T-cell (primary cell): Measurements from ENCODE around the gene PNPLA3. TPM values are rescaled to one million over a fixed set of nuclear protein-coding genes. Genes with fewer than 3 reads are reported as not detected.

ENCODE experiments used
- ATAC-seq, 4 experiments: fragments of 200-7000 bp in 3 of 4; fragments of 150-1000 bp in 1 of 4; cut with Tn5 transposase; replicated peaks in 1 of 4; 1 replicate in 3 of 4; 2 replicates in 1 of 4; pipeline ENCODE4 v1.10.0; 2021; ENCODE audit warnings: moderate library complexity in 3 of 4, mild to moderate bottlenecking in 2 of 4, moderate number of reproducible peaks in 1 of 4
- CTCF ChIA-PET, 2 donors: fragments of 300-600 bp; sonication (Branson Sonifier 250); formaldehyde crosslinking; loops; one replicate each; lab custom pipeline; 2022; ENCODE audit warnings: antibody characterized with exemption in 2 of 2; lab: Charles Lee
- POLR2A ChIA-PET, 2 donors: fragments of 300-600 bp; sonication (Branson Sonifier 250); formaldehyde crosslinking; loops; one replicate each; lab custom pipeline; 2022; ENCODE audit warnings: antibody characterized with exemption in 2 of 2; lab: Charles Lee
- DNase-seq, 35 experiments: peaks; one replicate each; pipeline versions ENCODE4 v3.0.0 to v3.0.0-alpha.2; 2013 to 2023
- H3K27ac ChIP-seq: one replicate; pipeline ENCODE4 v1.5.1; 2013; ENCODE audit warnings: low read length
- H3K27me3 ChIP-seq, 2 experiments: replicated peaks in 1 of 2; 1 replicate in 1 of 2; 2 replicates in 1 of 2; pipeline versions ENCODE4 v1.6.1 to v1.7.0; 2013; ENCODE audit warnings: low read length in 1 of 2, mixed read lengths in 1 of 2; ENCODE audit not compliant: control insufficient read depth in 2 of 2, insufficient read depth in 2 of 2; ENCODE audit errors: extremely low read depth in 1 of 2
- H3K36me3 ChIP-seq, 2 donors: 1 replicate in 1 of 2; 2 replicates in 1 of 2; pipeline versions ENCODE4 v1.6.1 to v1.7.0; 2013; ENCODE audit warnings: low read length in 1 of 2; ENCODE audit not compliant: control insufficient read depth in 2 of 2, insufficient read depth in 1 of 2; ENCODE audit errors: extremely low read depth in 1 of 2
- H3K4me1 ChIP-seq, 2 experiments: 1 replicate in 1 of 2; 2 replicates in 1 of 2; pipeline versions ENCODE4 v1.6.1 to v1.7.0; 2013; ENCODE audit warnings: low read length in 2 of 2, mixed read lengths in 1 of 2; ENCODE audit not compliant: insufficient read depth in 2 of 2, control insufficient read depth in 1 of 2; ENCODE audit errors: extremely low read depth in 1 of 2
- H3K4me3 ChIP-seq, 2 donors: 1 replicate in 1 of 2; 2 replicates in 1 of 2; pipeline versions ENCODE4 v1.5.1 to v1.7.0; 2013; ENCODE audit warnings: mild to moderate bottlenecking in 2 of 2, low read length in 1 of 2, moderate library complexity in 1 of 2; ENCODE audit not compliant: control insufficient read depth in 1 of 2; ENCODE audit errors: extremely low read depth in 1 of 2
- H3K9me3 ChIP-seq: 2 replicates; pipeline ENCODE4 v1.7.0; 2013
- H3K27ac Mint-ChIP-seq, 2 donors: one replicate each; pipeline ENCODE4 v1.8.0; 2020 to 2021; ENCODE audit warnings: mild to moderate bottlenecking in 2 of 2, mixed read lengths in 2 of 2
- H3K27me3 Mint-ChIP-seq, 2 donors: one replicate each; pipeline ENCODE4 v1.8.0; 2021 to 2022; ENCODE audit warnings: mixed read lengths in 2 of 2
- H3K36me3 Mint-ChIP-seq: one replicate; pipeline ENCODE4 v1.8.0; 2021; ENCODE audit warnings: mixed read lengths
- H3K4me1 Mint-ChIP-seq, 3 donors: one replicate each; pipeline ENCODE4 v1.8.0; 2020 to 2022; ENCODE audit warnings: mixed read lengths in 3 of 3, mild to moderate bottlenecking in 1 of 3
- H3K4me3 Mint-ChIP-seq, 3 donors: one replicate each; pipeline ENCODE4 v1.8.0; 2020 to 2022; ENCODE audit warnings: mild to moderate bottlenecking in 3 of 3, mixed read lengths in 3 of 3, moderate library complexity in 3 of 3
- H3K9me3 Mint-ChIP-seq, 3 donors: one replicate each; pipeline ENCODE4 v1.8.0; 2020 to 2022; ENCODE audit warnings: mixed read lengths in 3 of 3
- WGBS: methylation state at CpG from one replicate; pipeline ENCODE4 v1.1.5; 2013; ENCODE audit warnings: missing lambda C conversion rate; ENCODE audit not compliant: insufficient coverage; 5-methylcytosine and 5-hydroxymethylcytosine counted together
- total RNA-seq, 35 experiments: library from RNA in 6 of 35; stranded (reverse) in 6 of 35; fragments of 120-200 nt in 1 of 35; gene quantifications; one replicate each; pipeline versions ENCODE4 v1.2.1 to v1.2.4 and lab custom pipeline; 2013 to 2026

Gene PNPLA3
- total RNA-seq, 5 donors from 2014 or later (not counting 1 experiment from before 2014, with no cell fraction given), result 0.13 to 0.26 (median 0.16) TPM; not detected in 2

GRCh38 chr22:43889201-43889859, 34.3 kb upstream of the PNPLA3 start:
- ChIA-PET POLR2A (no interaction called here), CTCF (no interaction called here)
- ATAC-seq (no peak), DNase-seq (no peak)
- Histone ChIP-seq H3K27ac (no peak overlapping the region), H3K36me3 (no peaks in the 10 kb centered on the region), H3K4me3 (no peak overlapping the region), H3K4me1 (peaks cover 0 to 19% of the 10 kb centered on the region in 2 experiments), H3K9me3 (no peaks in the 10 kb centered on the region), H3K27me3 (peaks cover 7 to 90% of the 10 kb centered on the region in 2 experiments)
- WGBS, result 78% methylated on average over 6 of the region's 16 CpGs
- Mint-ChIP-seq H3K27me3 (peaks cover 32 to 72% of the 10 kb centered on the region in 2 donors), H3K4me1 (peaks cover 0 to 8% (median 0%) of the 10 kb centered on the region in 3 donors), H3K4me3 (no peak overlapping the region), H3K9me3 (no peaks in the 10 kb centered on the region), H3K27ac (no peak overlapping the region), H3K36me3 (no peaks in the 10 kb centered on the region)

- Mint-ChIP-seq H3K27me3 (peaks cover 32 to 70% of the 10 kb centered on the region in 2 donors), H3K27ac (no peak overlapping the region), H3K4me3 (no peak overlapping the region), H3K9me3 (no peaks in the 10 kb centered on the region), H3K4me1 (peaks cover 0 to 8% (median 0%) of the 10 kb centered on the region in 3 donors), H3K36me3 (no peaks in the 10 kb centered on the region)
- POLR2A ChIA-PET, result no interaction called here
- peaks cover 0 to 14% of the 10 kb centered on the region in 2 experiments for H3K4me1 ChIP-seq
- no peaks in the 10 kb centered on the region for H3K9me3 ChIP-seq
- CTCF ChIA-PET, result no interaction called here
- H3K4me3 ChIP-seq, result no peak overlapping the region
- peaks cover 7 to 90% of the 10 kb centered on the region in 2 experiments for H3K27me3 ChIP-seq
- ATAC-seq, result no peak
- no peak for DNase-seq
- 66% methylated on average over 4 of the region's 4 CpGs for WGBS
- no peaks in the 10 kb centered on the region for H3K36me3 ChIP-seq
- no peak overlapping the region for H3K27ac ChIP-seq
Observed at GRCh38 chr22:43889860-43890253, 33.7 kb upstream of the PNPLA3 start.

GRCh38 chr22:43890901-43891331, 32.7 kb upstream of the PNPLA3 start:
- Mint-ChIP-seq H3K27me3 (peaks cover 29 to 62% of the 10 kb centered on the region in 2 donors), H3K9me3 (no peaks in the 10 kb centered on the region), H3K36me3 (no peaks in the 10 kb centered on the region), H3K4me1 (peaks cover 0 to 8% (median 0%) of the 10 kb centered on the region in 3 donors), H3K27ac (no peak overlapping the region), H3K4me3 (no peak overlapping the region)
- POLR2A ChIA-PET, result no interaction called here
- Histone ChIP-seq H3K36me3 (no peaks in the 10 kb centered on the region), H3K9me3 (no peaks in the 10 kb centered on the region), H3K4me3 (no peak overlapping the region), H3K27me3 (peaks cover 7 to 81% of the 10 kb centered on the region in 2 experiments), H3K4me1 (peaks cover 0 to 12% of the 10 kb centered on the region in 2 experiments), H3K27ac (no peak overlapping the region)
- 22% methylated on average over 21 of the region's 24 CpGs for WGBS
- CTCF ChIA-PET, result no interaction called here
- DNase-seq (no peak), ATAC-seq (no peak)

- Histone ChIP-seq H3K4me1 (peaks cover 0 to 12% of the 10 kb centered on the region in 2 experiments), H3K4me3 (peak within 1 kb of the TSS in 1 of 2 donors; percentile 7), H3K36me3 (no peaks in the 10 kb centered on the region), H3K27me3 (peaks cover 7 to 76% of the 10 kb centered on the region in 2 experiments), H3K9me3 (no peaks in the 10 kb centered on the region), H3K27ac (no peak within 1 kb of the TSS)
- 5% methylated on average over 64 of the region's 72 CpGs for WGBS
- POLR2A ChIA-PET, result no interaction called here
- CTCF ChIA-PET, result no interaction called here
- H3K4me3 Mint-ChIP-seq, result no peak within 1 kb of the TSS
- H3K27ac Mint-ChIP-seq, result no peak within 1 kb of the TSS
- H3K36me3 Mint-ChIP-seq, result no peaks in the 10 kb centered on the region
- no peaks in the 10 kb centered on the region for H3K9me3 Mint-ChIP-seq
- DNase-seq (no peak), ATAC-seq (no peak)
- peaks cover 0 to 8% (median 0%) of the 10 kb centered on the region in 3 donors for H3K4me1 Mint-ChIP-seq
- peaks cover 27 to 63% of the 10 kb centered on the region in 2 donors for H3K27me3 Mint-ChIP-seq
Observed at GRCh38 chr22:43891360-43892182, 32.0 kb upstream of the PNPLA3 start, which contains the start of gene PNPLA5. Gene PNPLA5 (minus strand): TSS chr22:43892013. CDS start chr22:43891880, 133 bp downstream.

GRCh38 chr22:43892183-43892894, 31.3 kb upstream of the PNPLA3 start:
- Mint-ChIP-seq H3K36me3 (no peaks in the 10 kb centered on the region), H3K4me3 (no peak overlapping the region), H3K27me3 (peaks cover 20 to 58% of the 10 kb centered on the region in 2 donors), H3K4me1 (peaks cover 0 to 8% (median 0%) of the 10 kb centered on the region in 3 donors), H3K9me3 (no peaks in the 10 kb centered on the region), H3K27ac (no peak overlapping the region)
- WGBS, result 6% methylated on average over 5 of the region's 15 CpGs
- POLR2A ChIA-PET, result no interaction called here
- CTCF ChIA-PET, result no interaction called here
- peaks cover 0 to 12% of the 10 kb centered on the region in 2 experiments for H3K4me1 ChIP-seq
- H3K27me3 ChIP-seq, result peaks cover 7 to 69% of the 10 kb centered on the region in 2 experiments
- H3K36me3 ChIP-seq, result no peaks in the 10 kb centered on the region
- no peak overlapping the region for H3K4me3 ChIP-seq
- DNase-seq, result no peak
- no peaks in the 10 kb centered on the region for H3K9me3 ChIP-seq
- ATAC-seq, result no peak
- no peak overlapping the region for H3K27ac ChIP-seq

- DNase-seq (no peak), ATAC-seq (no peak)
- peaks cover 15 to 51% of the 10 kb centered on the region in 2 donors for H3K27me3 Mint-ChIP-seq
- 67% methylated on average over 3 of the region's 5 CpGs for WGBS
- H3K4me3 Mint-ChIP-seq, result no peak overlapping the region
- Histone ChIP-seq H3K36me3 (no peaks in the 10 kb centered on the region), H3K9me3 (no peaks in the 10 kb centered on the region), H3K27me3 (peaks cover 7 to 68% of the 10 kb centered on the region in 2 experiments), H3K27ac (no peak overlapping the region), H3K4me3 (no peak overlapping the region), H3K4me1 (peaks cover 0 to 12% of the 10 kb centered on the region in 2 experiments)
- H3K9me3 Mint-ChIP-seq, result no peaks in the 10 kb centered on the region
- POLR2A ChIA-PET, result no interaction called here
- peaks cover 0 to 8% (median 0%) of the 10 kb centered on the region in 3 donors for H3K4me1 Mint-ChIP-seq
- H3K27ac Mint-ChIP-seq, result no peak overlapping the region
- no peaks in the 10 kb centered on the region for H3K36me3 Mint-ChIP-seq
- CTCF ChIA-PET, result no interaction called here
Observed at GRCh38 chr22:43893266-43893665, 30.3 kb upstream of the PNPLA3 start.
